Activated naive CD4-positive, alpha-beta T cell treated with Interleukin-2 at 50 U/mL for 16 hours (primary cell): ENCODE results near the gene ZNF512B.
"Not testable (repeated sequence)": the region's sequence is repeated elsewhere in the genome, so short reads cannot be mapped to it uniquely, and the experiment has no call there.

Experiments used
- DNase-seq: peaks from one replicate; pipeline ENCODE4 v3.0.0-alpha.2; 2020

ZNF512B gene, protein sequence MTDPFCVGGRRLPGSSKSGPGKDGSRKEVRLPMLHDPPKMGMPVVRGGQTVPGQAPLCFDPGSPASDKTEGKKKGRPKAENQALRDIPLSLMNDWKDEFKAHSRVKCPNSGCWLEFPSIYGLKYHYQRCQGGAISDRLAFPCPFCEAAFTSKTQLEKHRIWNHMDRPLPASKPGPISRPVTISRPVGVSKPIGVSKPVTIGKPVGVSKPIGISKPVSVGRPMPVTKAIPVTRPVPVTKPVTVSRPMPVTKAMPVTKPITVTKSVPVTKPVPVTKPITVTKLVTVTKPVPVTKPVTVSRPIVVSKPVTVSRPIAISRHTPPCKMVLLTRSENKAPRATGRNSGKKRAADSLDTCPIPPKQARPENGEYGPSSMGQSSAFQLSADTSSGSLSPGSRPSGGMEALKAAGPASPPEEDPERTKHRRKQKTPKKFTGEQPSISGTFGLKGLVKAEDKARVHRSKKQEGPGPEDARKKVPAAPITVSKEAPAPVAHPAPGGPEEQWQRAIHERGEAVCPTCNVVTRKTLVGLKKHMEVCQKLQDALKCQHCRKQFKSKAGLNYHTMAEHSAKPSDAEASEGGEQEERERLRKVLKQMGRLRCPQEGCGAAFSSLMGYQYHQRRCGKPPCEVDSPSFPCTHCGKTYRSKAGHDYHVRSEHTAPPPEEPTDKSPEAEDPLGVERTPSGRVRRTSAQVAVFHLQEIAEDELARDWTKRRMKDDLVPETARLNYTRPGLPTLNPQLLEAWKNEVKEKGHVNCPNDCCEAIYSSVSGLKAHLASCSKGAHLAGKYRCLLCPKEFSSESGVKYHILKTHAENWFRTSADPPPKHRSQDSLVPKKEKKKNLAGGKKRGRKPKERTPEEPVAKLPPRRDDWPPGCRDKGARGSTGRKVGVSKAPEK

DNA sequence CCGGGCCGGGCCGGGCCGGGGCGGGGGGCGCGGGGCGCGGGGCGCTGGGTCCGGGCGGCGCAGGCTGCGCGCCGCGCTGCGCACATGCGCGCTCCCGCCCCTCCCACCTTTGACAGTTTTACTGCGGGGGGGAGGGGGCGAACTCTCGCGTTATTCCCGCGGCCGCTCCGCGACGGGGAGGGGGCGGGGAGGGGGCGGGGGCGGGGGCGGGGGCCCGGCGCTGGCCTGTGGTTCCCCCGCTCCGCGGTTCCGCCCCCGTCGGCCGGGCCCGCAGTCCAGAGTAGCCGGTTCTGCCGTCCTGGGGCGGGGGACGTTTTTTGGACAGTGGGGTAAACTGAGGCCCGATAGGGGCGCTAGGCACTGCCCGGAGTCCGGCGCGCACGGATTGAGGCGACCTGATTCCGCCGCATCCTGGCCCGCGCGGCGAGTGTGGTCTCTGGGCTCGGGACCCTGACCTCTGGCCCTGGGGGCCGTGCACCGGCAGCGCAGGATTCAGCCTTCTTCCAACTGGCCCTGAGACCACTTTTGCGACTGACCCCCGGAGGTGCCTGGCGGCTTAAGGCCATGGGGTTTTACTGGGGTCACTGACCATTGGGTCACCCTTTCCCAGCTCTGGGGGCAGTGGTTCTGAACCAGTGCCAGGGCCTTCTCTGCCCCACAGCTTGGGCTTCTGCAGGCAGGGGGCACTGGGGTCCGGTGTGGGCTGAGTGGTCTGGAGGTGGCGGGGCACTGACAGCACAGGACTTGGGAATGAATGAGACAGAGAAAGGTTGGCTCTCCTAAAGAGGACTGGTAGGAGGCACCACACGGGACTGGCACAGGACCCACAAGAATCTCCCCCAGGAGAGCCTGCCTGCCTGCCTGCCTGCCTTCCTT, at the start of gene ZNF512B:
ZNF512B (minus strand) TSS at position 93 of the 876 bp plus-strand sequence. CDS start 1,980 bp downstream, outside the sequence.
- peak; percentile 64 for DNase-seq

GRCh38 chr20:64015635-64016034, 45.9 kb upstream of the ZNF512B start:
- DNase-seq = no peak

DNA sequence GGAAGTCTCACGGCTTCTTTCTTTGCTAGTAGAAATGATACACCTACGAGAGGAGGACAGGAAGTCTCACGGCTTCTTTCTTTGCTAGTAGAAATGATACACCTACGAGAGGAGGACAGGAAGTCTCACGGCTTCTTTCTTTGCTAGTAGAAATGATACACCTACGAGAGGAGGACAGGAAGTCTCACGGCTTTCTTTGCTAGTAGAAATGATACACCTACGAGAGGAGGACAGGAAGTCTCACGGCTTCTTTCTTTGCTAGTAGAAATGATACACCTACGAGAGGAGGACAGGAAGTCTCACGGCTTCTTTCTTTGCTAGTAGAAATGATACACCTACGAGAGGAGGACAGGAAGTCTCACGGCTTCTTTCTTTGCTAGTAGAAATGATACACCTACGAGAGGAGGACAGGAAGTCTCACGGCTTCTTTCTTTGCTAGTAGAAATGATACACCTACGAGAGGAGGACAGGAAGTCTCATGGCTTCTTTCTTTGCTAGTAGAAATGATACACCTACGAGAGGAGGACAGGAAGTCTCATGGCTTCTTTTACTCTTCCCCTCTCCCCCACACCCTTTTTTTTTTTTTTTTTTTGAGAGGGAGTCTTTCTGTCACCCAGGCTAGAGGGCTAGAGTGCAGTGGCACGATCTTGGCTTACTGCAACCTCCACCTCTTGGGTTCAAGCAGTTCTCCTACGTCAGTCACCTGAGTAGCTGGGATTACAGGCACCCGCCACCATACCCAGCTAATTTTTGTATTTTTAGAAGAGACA, 42.8 kb upstream of the ZNF512B start:
- not testable (repeated sequence) for DNase-seq

- peak; percentile 16 for DNase-seq
These were observed 41.6 kb upstream of the ZNF512B start for GRCh38 chr20:64011366-64011779.

- DNase-seq = no peak
These were observed 41.0 kb upstream of the ZNF512B start for GRCh38 chr20:64010711-64011237.

DNA sequence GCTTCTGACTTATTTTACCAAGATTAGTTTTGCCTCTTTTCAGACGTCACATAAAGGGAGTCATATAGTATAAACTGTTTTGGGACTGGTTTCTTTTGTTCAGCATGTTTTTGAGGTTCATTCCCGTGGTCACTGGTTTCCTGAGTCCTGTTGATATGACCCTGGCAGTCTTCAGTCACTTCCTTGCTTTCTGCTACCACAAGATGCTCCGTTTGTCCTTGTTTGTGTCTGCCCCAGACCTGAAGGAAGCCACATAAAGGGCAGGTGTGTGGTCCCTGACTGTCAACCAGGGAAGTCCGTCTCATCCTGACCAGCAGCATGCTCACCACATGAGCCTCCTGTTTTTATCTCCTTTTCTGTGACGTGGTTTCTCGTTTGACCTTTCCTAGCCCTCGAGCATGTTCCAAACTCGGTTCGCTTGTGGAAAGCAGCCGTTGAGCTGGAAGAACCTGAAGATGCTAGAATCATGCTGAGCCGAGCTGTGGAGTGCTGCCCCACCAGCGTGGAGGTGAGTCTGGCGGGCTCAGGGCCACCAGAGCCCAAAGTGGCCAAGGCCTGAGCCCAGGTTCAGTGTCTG, 40.2 kb upstream of the ZNF512B start:
- no peak for DNase-seq

DNA sequence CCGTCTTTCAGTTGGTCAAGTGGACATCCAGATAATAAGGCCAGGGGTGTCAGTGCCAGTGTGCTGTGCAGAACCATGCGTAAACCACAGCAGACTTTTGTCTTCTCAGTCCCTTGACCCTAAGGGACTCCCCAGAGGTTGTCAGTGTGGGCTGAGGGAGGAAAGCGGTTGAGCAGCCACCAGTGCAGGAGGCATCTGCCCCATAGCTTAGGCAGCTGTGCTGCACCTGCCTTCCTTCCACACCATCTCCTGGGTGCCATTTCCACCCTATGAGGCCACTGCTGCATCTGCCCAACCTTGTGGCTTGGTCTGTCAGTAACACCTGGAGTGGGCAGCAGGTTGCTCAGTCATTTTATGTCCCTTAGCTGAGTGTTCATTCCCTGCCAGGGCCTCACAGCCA, 37.2 kb upstream of the ZNF512B start:
- DNase-seq = no peak

DNA sequence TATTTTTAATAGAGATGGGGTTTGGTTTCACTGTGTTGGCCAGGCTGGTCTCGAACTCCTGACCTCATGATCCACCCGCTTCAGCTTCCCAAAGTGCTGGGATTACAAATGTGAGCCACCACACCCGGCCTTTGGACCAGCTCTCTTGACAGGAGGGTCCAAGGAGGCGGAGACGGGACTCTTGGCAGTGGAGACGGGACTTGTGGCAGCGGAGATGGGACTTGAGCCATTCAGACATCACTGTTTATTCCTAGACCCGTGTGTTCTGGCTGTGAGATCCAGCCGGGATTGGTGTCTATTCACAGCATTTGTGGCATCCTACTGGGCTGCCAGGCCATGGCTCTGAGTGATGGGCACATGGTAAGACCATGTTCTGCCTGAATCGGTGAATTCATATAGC, 36.8 kb upstream of the ZNF512B start:
- no peak for DNase-seq

DNA sequence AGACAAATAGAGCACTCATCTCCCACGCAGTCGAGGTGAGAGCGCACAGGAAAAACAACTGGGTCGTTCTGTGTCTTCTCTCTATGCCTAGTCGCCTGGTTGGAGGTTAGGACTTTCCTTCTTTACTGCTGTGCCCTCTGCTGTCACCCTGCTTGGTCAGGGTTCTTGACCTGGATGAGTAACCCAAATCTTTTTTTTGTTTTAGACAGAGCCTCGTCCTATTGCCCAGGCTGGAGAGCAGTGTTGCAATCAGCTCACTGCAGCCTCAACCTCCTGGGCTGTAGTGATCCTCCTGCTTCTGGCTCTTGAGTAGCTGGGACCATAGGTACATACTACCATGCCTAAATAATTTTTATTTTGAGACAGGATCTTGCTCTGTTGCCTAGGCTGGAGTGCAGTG, 35.7 kb upstream of the ZNF512B start:
- DNase-seq = no peak

- no peak for DNase-seq
These were observed 34.4 kb upstream of the ZNF512B start for GRCh38 chr20:64003960-64004725.

- DNase-seq = no peak
These were observed 31.9 kb upstream of the ZNF512B start for GRCh38 chr20:64001607-64002011.

DNA sequence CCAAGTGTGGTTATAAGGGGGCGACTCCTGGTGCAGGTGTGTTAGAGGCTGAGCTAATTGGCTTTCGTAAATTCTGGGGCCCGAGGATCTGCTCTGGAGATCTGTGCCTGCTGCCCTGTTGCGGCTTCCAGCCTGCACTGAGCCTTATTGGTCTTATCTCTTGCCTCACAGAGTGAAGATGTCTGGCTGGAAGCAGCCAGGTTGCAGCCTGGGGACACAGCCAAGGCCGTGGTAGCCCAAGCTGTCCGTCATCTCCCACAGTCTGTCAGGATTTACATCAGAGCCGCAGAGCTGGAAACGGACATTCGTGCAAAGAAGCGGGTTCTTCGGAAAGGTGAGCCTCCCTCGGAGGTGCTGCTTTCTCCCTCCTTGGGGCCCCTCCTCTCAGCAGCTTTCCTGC, 31.2 kb upstream of the ZNF512B start:
- DNase-seq = no peak

GRCh38 chr20:63982937-63983336, 13.2 kb upstream of the ZNF512B start:
- DNase-seq = no peak

DNA sequence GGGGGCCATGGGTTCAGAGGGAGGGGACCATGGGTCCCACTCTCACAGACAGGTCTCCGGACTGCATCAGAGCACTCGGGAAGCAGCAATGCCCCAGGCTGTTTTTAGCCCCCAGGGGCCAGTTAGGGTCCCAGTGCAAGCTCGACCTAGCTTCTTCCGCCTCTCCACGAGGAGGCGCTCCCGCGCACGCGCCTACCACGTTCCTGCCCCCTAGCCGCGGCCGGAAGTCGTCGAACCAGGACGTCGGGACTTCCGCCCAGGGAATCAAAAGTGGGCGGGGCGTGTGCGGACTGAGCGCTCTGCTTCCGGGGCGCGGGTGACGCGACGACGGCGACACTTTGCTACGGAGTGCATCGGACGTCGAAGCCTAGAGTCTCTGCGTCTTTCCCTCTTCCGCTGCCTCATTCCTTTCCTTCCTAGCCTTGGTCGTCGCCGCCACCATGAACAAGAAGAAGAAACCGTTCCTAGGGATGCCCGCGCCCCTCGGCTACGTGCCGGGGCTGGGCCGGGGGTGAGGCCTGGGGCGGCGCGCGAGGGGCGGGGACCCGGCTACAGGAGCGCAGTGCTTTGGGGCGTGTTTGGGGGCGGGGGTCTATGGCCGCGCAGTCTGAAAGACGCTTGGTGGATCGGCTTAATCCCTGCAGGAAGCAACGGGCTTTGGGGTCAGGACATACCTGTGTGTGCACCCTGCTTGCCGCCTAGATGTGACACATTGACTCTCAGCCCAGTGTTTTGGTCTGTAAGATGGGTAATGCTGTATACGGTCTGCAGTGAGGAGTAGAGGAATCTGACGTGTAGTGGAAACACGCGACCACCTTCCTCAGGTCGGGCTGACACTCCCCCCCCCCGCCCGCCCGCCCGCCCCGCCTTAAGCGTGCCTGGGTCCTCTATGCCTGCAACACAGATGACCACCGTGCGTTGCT, 11.3 kb upstream of the ZNF512B start, which contains the start of gene PRPF6:
PRPF6 (plus strand) TSS at position 327 of the 923 bp plus-strand sequence; CDS start at position 441, 114 bp downstream.
- DNase-seq = peak; percentile 95

- peak; percentile 41 for DNase-seq
These were observed 10.6 kb upstream of the ZNF512B start for GRCh38 chr20:63980317-63980805.

DNA sequence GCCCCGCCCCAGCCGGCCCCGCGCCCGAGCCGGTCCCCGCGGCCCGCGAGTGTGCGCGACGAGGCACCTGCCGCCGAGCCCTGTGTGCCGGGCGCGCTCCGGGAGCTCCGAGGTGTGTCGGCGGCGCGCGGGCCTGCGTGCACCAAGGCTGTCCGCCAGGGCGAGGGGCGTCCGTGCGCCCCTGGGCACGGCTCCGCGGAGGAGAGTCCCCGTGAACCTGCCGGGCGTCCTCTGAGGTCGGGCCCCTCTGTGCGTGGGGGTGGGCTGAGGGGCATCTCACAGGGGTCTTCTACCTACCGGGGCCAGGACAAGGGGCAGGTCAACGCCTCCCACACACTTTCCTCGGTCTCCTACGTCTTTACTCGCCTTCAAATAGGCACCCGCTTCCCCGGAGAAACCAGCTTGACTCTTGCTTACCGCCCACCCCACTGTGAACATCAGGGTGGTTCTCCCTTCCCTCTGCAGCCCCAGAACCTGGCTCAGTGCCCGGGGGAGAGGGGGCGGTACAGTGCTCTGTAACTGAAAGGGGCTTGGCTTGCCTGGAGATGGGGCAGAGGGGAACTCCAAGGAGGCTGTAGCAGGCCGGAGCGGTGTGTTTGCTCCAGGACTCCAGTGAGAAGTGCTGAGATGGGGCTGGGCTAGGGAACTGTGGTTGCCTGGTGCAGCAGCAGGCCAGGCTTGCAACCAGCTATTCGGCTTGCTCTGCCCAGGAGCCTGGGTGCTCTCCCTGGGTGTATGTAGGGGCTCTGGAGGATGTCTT, 10.0 kb upstream of the ZNF512B start, which contains the start of gene SAMD10:
SAMD10 (minus strand) TSS at position 86 of the 760 bp plus-strand sequence. CDS start 175 bp downstream, outside the sequence.
- DNase-seq = peak; percentile 83

- DNase-seq = no peak
These were observed 9.5 kb upstream of the ZNF512B start for GRCh38 chr20:63979229-63979556.
